Ascending aorta (tissue), 2 donors: ENCODE results near the gene GALE. TPM values are rescaled to one million over a fixed set of nuclear protein-coding genes. Genes with fewer than 3 reads are reported as not detected.
A peak's percentile ranks its signal among the peaks of the same experiment; 100 is the strongest.
"Not testable (repeated sequence)": the region's sequence is repeated elsewhere in the genome, so short reads cannot be mapped to it uniquely, and the experiment has no call there.

Experiments used
- DNase-seq, 2 donors: peaks; one replicate each; pipeline ENCODE4 v3.0.0-alpha.2; 2019; ENCODE audit warnings: low spot score in 2 of 2
- H3K27ac ChIP-seq, 2 donors: fragments of 200-600 bp; sonication (generic); one replicate each; pipeline ENCODE4 v1.5.1; 2016 to 2017; ENCODE audit warnings: mild to moderate bottlenecking in 1 of 2
- H3K27me3 ChIP-seq: fragments of 200-600 bp; sonication (generic); one replicate; pipeline ENCODE4 v1.5.1; 2017
- H3K36me3 ChIP-seq, 2 donors: fragments of 200-600 bp; sonication (generic); one replicate each; pipeline ENCODE4 v1.5.1; 2016
- H3K4me1 ChIP-seq, 2 donors: fragments of 200-600 bp; sonication (generic); one replicate each; pipeline ENCODE4 v1.5.1; 2016 to 2017; ENCODE audit warnings: mild to moderate bottlenecking in 1 of 2
- H3K4me3 ChIP-seq, 2 donors: fragments of 200-600 bp; sonication (generic); one replicate each; pipeline ENCODE4 v1.5.1; 2016 to 2017; ENCODE audit warnings: mild to moderate bottlenecking in 1 of 2
- H3K9me3 ChIP-seq, 2 donors: fragments of 200-600 bp; sonication (generic); one replicate each; pipeline ENCODE4 v1.5.1; 2016
- intact Hi-C: fragments of 100-400 bp; cut with DNase I; formaldehyde crosslinking; loops from one replicate; pipeline ENCODE4 v1.15.1; 2023
- total RNA-seq: library from RNA; depleted of rRNA; stranded (reverse); fragments of >200 nt; gene quantifications from one replicate; pipeline ENCODE4 v1.1.0, GENCODE V29; 2016
- TF ChIP-seq, protein P1 (sequence below), 3 experiments: fragments of 200-600 bp in 2 of 3; fragments of 450-650 bp in 1 of 3; sonication (generic) in 2 of 3; IDR thresholded peaks; one replicate each; pipeline ENCODE4 v1.5.1; 2016 to 2019; ENCODE audit warnings: antibody characterized with exemption in 3 of 3, mild to moderate bottlenecking in 1 of 3, moderate library complexity in 1 of 3

GALE gene
- total RNA-seq, 1 donor from 2014 or later, result 30.4 TPM

DNA sequence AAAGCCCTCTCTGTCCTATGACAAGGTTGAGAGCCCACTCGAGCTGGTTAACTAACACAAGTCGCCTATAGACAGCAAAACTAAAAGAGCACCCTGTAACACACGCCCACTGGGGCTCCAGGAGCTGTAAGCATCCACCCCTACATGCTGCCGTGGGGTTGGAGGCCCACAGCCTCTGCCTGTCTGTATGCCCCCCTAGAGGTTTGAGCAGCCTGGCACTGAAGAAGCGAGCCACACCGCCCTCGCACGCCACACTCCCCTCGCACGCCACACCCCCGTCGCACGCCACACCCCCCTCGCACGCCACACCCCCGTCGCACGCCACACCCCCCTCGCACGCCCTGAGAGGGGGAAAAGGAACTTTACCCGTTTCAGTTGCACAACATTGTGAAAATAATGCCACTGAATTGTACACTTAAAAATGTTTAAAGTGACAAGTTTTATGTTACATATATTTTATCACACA lies 37.9 kb upstream of the GALE start:
- Histone ChIP-seq H3K27ac (no peak overlapping the region), H3K9me3 (no peaks in the 10 kb centered on the region), H3K4me1 (peaks cover 0 to 6% of the 10 kb centered on the region in 2 donors), H3K27me3 (no peaks in the 10 kb centered on the region), H3K4me3 (peak overlapping the region; percentile 43 to 50), H3K36me3 (no peaks in the 10 kb centered on the region)
- peak in 1 of 2 donors; percentile 73 for DNase-seq
- TF ChIP-seq, protein P1, sequence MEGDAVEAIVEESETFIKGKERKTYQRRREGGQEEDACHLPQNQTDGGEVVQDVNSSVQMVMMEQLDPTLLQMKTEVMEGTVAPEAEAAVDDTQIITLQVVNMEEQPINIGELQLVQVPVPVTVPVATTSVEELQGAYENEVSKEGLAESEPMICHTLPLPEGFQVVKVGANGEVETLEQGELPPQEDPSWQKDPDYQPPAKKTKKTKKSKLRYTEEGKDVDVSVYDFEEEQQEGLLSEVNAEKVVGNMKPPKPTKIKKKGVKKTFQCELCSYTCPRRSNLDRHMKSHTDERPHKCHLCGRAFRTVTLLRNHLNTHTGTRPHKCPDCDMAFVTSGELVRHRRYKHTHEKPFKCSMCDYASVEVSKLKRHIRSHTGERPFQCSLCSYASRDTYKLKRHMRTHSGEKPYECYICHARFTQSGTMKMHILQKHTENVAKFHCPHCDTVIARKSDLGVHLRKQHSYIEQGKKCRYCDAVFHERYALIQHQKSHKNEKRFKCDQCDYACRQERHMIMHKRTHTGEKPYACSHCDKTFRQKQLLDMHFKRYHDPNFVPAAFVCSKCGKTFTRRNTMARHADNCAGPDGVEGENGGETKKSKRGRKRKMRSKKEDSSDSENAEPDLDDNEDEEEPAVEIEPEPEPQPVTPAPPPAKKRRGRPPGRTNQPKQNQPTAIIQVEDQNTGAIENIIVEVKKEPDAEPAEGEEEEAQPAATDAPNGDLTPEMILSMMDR (IDR thresholded peaks at IDR 0.05), result no peak
- intact Hi-C loops, result no loop called here

GRCh38 chr1:23837908-23838307 lies 37.4 kb upstream of the GALE start:
- DNase-seq, result no peak
- TF ChIP-seq, protein P1 (IDR thresholded peaks at IDR 0.05), result no peak
- Histone ChIP-seq H3K9me3 (no peaks in the 10 kb centered on the region), H3K27me3 (no peaks in the 10 kb centered on the region), H3K27ac (no peak overlapping the region), H3K36me3 (no peaks in the 10 kb centered on the region), H3K4me3 (peak overlapping the region; percentile 43 to 50), H3K4me1 (peaks cover 0 to 6% of the 10 kb centered on the region in 2 donors)
- intact Hi-C loops, result no loop called here

GRCh38 chr1:23836037-23836436 lies 35.5 kb upstream of the GALE start:
- TF ChIP-seq, protein P1 (IDR thresholded peaks at IDR 0.05), result no peak
- Histone ChIP-seq H3K27me3 (no peaks in the 10 kb centered on the region), H3K36me3 (no peaks in the 10 kb centered on the region), H3K4me3 (no peak overlapping the region), H3K27ac (no peak overlapping the region), H3K4me1 (peaks cover 0 to 6% of the 10 kb centered on the region in 2 donors), H3K9me3 (no peaks in the 10 kb centered on the region)
- DNase-seq, result no peak
- intact Hi-C loops, result no loop called here

- DNase-seq, H3K4me3 ChIP-seq, intact Hi-C loops, H3K36me3 ChIP-seq, H3K27me3 ChIP-seq, H3K4me1 ChIP-seq, H3K27ac ChIP-seq, H3K9me3 ChIP-seq: not testable (repeated sequence)
These were observed 33.6 kb upstream of the GALE start for GRCh38 chr1:23834156-23834555.

GRCh38 chr1:23827717-23828116 lies 27.2 kb upstream of the GALE start:
- H3K27ac ChIP-seq, result no peak overlapping the region
- H3K27me3 ChIP-seq, result no peaks in the 10 kb centered on the region
- no peak overlapping the region for H3K4me3 ChIP-seq
- H3K36me3 ChIP-seq, result no peaks in the 10 kb centered on the region
- H3K9me3 ChIP-seq, result no peaks in the 10 kb centered on the region
- TF ChIP-seq, protein P1 (IDR thresholded peaks at IDR 0.05), result no peak
- intact Hi-C loops, result no loop called here
- no peak for DNase-seq
- H3K4me1 ChIP-seq, result peaks cover 0 to 6% of the 10 kb centered on the region in 2 donors

- H3K4me3 ChIP-seq, H3K27me3 ChIP-seq, H3K9me3 ChIP-seq, intact Hi-C loops, DNase-seq, H3K36me3 ChIP-seq, H3K27ac ChIP-seq, H3K4me1 ChIP-seq: not testable (repeated sequence)
These were observed 26.0 kb upstream of the GALE start for GRCh38 chr1:23826590-23826989.
